Astrocyte of the spinal cord (primary cell): ENCODE results near the gene TMEM238L.
"Not testable (repeated sequence)": the region's sequence is repeated elsewhere in the genome, so short reads cannot be mapped to it uniquely, and the experiment has no call there.

Experiments
- DNase-seq: peaks from one replicate; pipeline ENCODE4 v3.0.0; 2011; ENCODE audit warnings: low read depth, low spot score
- H3K4me3 ChIP-seq: 2 replicates; pipeline ENCODE4 v1.5.1; 2011; ENCODE audit warnings: low read depth, mild to moderate bottlenecking, low read length, moderate library complexity
- in situ Hi-C: cut with HindIII; loops from 2 replicates; pipeline ENCODE4 v1.10.0; 2017; ENCODE audit warnings: low sequenced_read_pairs
- TF ChIP-seq, protein P1 (sequence below): IDR thresholded peaks from 2 replicates; pipeline ENCODE4 v1.5.1; 2012; ENCODE audit warnings: low read depth, mild to moderate bottlenecking, low read length, inconsistent platforms

TMEM238L gene, protein sequence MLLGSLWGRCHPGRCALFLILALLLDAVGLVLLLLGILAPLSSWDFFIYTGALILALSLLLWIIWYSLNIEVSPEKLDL

DNA sequence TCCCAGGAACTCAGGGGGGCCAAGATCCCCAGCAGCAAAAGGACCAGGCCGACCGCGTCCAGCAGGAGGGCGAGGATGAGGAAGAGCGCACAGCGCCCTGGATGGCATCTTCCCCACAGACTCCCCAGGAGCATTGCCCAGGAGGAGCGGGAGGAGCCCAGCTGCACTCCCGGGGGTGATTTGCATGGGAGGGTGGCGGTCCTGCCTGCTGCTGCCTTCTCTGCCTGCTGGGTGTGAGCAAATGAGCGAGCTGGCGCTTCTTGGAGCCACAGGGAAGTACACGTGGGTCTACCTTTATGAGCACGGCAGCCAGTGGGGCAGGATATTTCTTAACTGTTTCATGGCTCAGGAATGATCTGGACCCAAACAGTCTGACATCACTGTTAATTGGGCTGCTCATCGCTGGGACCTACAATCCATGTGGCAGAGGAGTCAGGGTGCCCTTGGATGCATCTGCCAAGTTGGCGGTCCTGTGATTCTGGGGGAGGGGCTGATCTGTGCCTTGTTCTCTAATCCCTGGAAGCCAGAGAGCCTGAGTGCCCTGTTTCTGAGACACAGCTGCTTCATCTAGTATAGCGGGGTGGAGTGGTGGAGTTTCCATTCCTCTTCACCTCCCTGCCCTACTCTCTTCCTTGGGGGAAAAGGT lies at the start of gene TMEM238L:
TSS of gene TMEM238L (minus strand) at position 270 of the 646 bp plus-strand sequence. CDS start at position 134, 136 bp downstream.
- DNase-seq, result no peak
- in situ Hi-C loops, result no loop called here
- TF ChIP-seq, protein P1, sequence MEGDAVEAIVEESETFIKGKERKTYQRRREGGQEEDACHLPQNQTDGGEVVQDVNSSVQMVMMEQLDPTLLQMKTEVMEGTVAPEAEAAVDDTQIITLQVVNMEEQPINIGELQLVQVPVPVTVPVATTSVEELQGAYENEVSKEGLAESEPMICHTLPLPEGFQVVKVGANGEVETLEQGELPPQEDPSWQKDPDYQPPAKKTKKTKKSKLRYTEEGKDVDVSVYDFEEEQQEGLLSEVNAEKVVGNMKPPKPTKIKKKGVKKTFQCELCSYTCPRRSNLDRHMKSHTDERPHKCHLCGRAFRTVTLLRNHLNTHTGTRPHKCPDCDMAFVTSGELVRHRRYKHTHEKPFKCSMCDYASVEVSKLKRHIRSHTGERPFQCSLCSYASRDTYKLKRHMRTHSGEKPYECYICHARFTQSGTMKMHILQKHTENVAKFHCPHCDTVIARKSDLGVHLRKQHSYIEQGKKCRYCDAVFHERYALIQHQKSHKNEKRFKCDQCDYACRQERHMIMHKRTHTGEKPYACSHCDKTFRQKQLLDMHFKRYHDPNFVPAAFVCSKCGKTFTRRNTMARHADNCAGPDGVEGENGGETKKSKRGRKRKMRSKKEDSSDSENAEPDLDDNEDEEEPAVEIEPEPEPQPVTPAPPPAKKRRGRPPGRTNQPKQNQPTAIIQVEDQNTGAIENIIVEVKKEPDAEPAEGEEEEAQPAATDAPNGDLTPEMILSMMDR, result no peak
- H3K4me3 ChIP-seq, result no peak within 1 kb of the TSS

DNA sequence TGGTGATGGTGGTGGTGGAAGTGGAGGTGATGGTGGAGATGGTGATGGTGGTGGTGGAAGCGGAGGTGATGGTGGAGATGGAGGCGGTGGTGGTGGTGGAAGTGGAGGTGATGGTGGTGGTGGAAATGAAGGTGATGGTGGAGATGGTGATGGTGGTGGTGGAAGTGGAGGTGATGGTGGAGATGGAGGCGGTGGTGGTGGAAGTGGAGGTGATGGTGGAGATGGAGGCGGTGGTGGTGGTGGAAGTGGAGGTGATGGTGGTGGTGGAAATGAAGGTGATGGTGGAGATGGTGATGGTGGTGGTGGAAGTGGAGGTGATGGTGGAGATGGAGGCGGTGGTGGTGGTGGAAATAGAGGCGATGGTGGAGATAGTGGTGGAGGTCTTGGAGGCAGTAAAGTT lies 42.7 kb upstream of the TMEM238L start:
- in situ Hi-C loops, DNase-seq, H3K4me3 ChIP-seq: not testable (repeated sequence)

DNA sequence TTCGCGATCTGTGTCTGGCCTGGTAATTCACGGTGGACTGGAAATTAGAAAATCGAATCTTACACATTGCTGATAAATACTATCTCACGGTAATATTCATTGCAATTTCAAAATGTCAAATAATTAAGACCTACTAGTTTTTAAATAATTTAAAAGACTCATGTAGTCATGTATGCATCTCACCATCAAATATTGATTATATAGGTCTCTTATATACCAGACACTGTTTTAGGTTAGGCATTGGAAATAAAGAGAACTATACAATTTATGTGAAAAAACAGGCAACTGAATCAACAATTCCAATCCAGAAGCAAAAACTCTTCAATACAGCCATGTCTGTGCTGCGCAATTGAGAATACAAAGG lies 41.5 kb upstream of the TMEM238L start:
- TF ChIP-seq, protein P1, result no peak
- DNase-seq, result no peak
- in situ Hi-C loops, result no loop called here
- H3K4me3 ChIP-seq, result peak overlapping the region; percentile 42

DNA sequence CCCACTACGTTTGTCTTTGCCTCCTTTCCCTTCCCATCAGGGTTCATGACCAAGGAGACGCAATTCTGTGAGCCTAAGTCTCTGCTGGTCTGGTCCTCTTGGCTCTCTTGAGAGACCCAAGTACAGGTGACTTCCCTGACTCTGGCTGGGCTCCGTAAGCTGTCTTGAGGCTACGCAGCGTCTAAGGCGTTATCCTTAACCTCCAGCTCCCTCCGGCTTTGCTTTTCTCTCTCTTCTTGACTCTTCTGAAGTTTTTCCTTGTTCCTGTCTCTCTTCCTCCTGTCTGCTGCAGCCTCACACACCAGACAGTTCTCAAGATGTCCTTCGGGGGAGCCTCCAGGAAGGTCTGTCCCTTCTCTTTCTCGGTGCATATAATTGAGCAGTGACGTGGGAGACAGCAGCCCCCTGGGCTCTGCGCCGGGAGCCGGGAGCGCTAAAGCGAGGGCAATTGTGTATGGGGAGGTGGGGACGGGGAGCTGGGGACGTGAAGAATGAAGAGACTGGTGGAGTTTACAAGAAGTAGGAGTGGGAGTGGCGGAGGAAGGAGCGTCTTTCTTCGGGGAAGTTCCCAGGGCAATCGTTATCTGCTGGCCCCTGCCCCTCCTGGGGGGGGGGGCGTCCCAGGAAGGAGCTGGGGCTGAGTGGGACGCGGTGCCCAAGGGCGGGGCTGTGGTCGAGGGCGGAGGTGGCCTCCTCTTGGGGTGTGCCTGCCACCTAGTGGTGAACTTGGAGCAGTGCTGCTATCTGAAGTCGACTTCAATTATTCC lies 40.9 kb upstream of the TMEM238L start:
- in situ Hi-C loops, result no loop called here
- DNase-seq, result peak; percentile 46
- TF ChIP-seq, protein P1, result peak; percentile 93
- peak overlapping the region; percentile 42 for H3K4me3 ChIP-seq

DNA sequence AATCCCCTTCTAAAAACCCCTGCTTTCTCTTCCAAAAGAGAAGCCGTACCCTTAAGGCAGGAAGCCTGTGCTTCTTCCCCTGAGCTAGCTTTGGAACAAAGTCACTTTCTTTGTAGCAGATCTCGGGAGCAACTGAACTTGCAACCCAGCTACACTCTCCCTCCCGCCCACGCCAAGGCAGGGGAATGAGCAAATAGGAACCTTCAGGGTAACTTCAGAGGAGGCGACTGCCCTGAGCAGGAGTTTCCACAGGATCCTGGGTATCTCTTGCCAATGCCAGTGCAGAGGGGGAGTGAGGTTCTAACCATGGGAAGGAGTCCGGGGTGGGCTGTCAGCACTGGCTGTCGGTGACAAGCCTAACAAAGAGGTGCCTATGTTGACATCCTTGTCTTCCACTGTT lies 39.9 kb upstream of the TMEM238L start:
- TF ChIP-seq, protein P1, result no peak
- in situ Hi-C loops, result no loop called here
- DNase-seq, result no peak
- no peak overlapping the region for H3K4me3 ChIP-seq

DNA sequence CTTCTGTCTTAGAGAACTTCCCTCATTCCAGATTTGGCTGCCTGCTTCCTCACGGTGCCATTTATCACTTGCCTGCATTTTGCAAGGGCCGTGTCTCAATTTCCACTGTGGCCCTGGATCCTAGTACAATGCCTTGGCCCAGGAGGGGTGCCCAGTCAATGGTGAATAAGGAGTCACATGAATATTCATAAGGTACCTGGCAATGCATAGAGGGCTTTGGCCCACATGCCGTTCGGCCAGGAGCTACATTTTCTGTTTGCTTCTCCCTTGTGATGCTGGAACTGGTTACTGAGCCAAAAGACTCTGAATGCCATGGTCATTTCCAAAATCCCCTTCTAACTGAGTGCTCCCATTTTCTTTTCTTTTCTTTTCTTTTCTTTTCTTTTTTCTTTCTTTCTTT lies 38.8 kb upstream of the TMEM238L start:
- H3K4me3 ChIP-seq, result no peak overlapping the region
- TF ChIP-seq, protein P1, result no peak
- no peak for DNase-seq
- in situ Hi-C loops, result no loop called here

DNA sequence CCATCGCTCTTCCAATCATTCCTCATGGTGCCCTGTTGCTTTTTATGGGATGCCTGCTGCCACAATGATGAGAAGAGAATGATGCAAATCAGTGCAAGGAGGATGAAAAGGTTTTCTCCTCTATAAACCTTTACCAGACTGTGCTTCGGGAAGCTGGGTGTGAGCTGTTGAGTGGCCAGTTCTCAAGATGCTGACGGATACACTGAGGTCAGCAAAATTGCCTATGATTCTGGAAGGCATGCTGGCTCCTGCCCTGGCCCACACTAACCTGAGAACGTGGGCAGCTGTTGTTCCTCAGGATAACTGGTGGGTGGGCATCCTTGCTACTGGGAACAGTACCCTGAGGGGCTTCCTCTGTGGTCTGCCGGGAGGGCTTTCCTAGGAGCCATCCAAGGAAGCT lies 34.8 kb upstream of the TMEM238L start:
- in situ Hi-C loops, result no loop called here
- no peak for DNase-seq
- H3K4me3 ChIP-seq, result no peak overlapping the region
- TF ChIP-seq, protein P1, result no peak
